GM18909 (cell line): ENCODE measurements around the gene KTN1.

Experiments used
- ATAC-seq: cut with Tn5 transposase; IDR thresholded peaks from one replicate; pipeline ENCODE4 v1.9.1; 2021; ENCODE audit warnings: mild to moderate bottlenecking; ENCODE audit not compliant: unreplicated experiment, poor library complexity

KTN1 gene

DNA sequence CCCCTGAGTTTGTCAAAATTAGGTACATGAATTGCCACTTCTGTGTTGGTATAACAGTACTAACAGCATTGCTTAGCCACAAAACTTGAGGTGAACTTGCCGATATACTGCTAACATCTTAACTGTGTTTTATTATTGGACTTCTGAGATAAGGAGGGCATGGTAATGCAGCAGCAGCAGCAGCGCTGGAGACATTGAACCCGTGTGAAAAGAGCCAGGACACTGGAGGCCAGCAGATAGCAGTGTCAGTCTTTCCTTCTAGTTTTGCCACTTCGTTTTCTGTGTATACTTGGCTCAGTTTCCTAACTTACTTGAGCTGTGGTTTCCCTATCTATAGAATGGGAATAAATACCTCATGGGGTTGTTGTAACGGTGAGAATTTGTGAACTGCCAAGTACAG is 82.7 kb downstream of the KTN1 start:
- no peak for ATAC-seq

DNA sequence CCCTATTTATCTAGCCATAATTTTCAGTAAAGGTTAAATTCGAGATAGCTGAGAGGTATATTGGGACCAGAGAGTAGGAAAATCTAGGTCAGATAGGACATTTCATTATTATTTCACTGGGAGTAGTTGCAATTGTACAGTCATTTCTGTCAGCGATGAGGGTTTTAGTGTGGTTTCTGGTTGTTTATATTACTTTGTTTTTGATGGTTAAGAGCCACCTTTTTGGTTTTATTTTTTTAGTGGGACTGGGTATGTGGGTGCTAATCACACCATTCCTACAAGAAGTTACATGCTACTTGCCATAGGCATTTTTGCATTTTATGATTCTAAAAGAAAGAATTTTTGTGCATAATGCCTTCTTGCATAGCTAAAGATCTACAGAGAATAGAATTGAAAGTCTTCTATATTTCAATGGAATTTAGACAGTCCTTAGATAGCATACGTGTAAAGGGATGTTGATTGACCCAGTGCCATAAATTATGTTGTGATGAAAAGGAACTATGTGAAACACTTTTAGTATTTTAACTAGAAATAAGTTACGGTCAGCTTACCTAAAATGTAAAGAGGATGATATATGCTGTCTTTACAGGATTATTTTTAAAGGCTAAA is 85.2 kb downstream of the KTN1 start:
- peak; percentile 46 for ATAC-seq

DNA sequence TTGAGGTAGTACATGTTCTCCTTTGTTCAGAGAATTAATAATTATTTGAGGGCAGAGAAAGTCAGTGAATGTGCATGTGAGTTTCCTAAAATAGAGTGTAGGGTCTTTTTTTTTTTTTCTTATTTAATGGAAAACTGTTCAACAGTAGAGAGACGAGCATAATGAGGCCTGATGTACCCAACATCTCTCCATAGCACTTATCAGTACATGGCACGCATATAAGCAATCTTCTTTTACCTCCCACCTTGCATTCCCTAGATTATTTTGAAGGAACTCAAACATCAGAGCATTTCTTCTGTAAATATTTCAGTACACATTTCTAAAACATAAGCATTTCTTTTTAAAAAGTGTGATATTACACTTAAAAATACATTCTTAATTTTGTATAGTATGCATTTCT is 87.8 kb downstream of the KTN1 start:
- no peak for ATAC-seq

DNA sequence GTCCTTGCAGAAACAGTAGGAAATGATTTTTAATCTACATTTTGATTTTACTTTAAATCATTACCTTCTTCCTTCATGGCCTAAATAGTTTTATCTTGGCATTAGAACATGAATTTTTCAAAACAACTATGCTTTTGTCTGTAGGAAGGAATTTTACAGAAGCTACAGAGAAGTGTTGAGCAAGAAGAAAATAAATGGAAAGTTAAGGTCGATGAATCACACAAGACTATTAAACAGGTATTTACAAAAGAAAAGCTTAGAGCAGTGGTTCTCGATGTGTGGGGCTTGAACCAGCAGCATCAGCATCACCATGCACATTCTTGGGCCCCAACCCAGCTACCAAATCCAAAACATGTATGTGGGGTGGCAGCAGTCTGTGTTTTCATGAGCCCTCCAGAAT is 91.6 kb downstream of the KTN1 start:
- ATAC-seq = no peak

DNA sequence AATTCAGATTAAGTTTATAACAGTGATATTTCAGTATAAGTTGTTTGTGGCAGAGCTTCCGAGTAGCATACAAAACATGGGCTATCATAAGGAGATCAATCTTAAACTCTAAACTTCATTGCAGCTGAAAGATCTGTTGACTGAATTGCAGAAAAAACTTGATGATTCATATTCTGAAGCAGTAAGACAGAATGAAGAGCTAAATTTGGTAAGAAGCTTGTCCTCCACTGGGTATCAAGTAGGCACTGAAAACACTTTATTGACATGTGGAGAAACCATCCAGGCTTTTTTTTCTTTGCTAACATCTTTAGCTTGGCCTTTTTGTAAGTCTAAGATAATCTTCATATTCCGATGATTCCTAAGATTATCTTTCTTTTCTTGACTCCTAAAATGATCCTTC is 93.0 kb downstream of the KTN1 start:
- ATAC-seq = no peak

DNA sequence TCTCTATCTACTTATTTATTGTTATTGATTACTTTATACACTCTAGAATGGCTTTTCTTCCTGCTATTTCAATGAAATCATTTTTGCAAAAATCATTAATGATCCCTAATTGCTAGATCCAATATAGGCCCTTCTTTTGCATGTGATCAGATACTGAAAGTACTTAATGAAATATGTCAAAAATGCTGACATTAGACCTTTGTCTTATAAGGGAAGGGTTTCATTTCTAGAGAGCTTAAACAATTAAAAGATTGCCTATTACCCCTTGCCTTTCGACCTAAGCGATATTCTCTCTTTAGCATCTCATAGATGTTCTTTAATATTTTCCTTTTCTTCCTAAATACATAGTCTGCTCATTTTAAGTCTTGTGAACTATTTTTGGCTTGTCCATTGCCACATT is 101.1 kb downstream of the KTN1 start:
- ATAC-seq = no peak

DNA sequence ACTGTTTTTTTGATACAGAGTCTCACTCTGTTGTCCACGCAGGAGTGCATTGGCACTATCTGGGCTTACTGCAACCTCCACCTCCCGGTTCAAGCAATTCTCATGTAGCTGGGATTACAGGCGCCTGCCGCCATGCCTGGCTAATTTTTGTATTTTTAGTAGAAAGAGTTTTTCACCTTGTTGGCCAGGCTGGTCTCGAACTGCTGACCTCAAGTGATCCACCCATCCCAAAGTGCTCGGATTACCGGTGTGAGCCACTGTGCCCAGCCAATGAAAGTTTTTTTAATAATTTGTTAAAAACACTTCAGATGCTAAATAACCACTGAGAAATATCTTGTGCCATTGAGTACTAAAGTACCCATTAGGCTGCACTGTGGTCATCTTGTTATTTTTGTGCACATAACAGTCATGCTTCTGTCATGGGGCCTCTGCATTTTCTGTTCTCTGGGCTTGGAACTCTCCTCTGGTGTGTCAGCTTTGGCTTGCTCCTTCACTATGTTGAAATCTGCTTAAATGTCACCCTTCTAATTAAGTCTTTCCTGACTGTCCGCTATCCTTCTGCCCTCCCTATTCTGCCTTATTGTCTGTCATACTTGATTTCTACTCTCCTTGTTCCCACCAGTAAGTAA is 105.1 kb downstream of the KTN1 start:
- ATAC-seq = no peak

DNA sequence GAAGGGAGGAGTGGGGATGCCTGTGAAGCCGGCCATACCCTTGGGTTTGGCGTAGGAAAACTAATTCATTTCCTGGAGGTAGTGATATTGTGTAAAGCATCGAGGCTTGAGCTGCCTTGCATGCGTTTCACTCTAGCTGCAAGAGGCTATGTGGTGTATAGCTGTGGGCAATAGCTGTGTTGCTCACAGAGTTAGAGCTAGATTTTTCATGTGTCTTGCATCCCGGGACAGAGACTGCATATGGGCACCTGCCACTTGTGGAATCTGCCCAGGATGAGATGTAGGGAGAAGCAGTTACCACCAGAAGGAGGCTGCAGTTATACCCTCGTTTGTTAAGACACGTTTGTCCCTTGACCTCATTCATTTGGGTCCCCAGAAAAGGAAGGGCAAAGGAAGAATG is 106.7 kb downstream of the KTN1 start:
- no peak for ATAC-seq

DNA sequence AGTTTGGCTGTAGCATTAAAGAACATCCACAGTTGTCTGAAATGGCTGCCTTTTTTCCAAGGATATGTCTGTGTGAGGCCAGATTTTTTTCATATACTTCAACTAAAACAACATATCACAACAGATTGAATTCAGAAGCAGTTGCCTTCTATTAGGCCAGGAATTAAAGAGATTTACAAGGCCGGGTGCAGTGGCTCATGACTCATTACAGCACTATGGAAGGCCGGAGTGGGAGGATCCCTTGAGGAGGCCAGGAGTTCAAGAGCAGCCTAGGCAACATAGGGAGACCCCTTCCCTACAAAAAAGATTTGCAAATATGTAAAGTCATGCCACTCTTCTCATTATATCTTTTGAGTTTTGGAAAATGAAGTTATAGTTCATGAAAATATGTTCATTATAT is 108.6 kb downstream of the KTN1 start:
- no peak for ATAC-seq

DNA sequence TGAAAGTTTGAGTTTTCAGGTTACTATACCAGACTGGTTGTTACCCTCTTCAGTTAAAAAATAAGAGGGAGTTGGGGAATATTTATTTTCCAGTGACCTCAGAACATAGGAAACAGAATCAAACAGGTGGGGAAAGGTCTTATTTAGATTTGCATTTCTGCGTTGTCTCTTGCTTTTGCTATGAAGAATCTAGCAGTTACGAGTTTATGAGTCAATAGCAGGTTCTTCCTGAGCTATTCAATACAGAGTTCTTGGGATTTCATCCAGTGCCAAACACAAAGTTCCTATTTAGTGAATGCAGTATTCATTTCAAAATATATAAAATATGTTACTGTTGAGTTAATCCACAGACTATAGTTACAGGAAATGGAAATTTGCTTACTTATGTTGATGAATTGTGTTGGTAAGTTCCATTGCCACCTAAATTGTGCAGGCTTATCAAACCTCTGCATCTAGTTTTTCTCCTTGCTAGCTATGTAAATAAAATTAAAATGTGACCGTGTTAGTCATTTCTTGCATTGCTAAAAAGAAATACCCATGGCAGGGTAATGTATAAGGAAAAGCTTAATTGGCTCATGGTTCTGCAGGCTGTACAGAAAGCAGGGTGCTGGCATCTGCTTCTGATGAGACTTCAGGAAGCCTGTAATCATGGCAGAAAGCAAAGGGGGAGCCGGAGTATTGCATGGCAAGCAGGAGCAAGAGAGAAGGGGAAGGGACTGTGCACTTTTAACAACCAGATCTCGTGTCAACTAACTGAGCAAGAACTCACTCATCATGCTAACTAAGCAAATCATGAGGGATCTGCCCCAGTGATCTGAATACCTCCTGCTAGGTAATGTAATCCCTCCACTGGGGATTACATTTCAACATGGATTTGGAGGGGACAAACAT is 110.2 kb downstream of the KTN1 start:
- no peak for ATAC-seq

DNA sequence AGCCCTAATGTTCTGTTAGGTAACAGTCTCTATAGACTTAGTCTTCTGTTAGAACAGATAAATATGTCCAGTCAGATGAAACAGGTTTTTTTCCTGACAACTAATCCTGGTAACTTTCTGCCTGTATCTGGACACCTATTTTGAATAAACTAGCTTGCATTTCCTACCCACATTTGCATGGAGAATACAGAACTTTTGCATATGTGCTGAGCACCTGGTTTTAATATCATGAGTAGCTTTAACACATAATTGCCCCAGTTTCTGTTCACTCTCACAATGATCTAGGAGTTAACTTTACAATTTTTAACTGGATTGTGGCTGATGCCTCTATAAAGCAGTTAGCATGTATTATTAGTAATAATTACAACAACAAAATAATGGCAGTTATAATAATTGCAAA is 111.7 kb downstream of the KTN1 start:
- no peak for ATAC-seq

DNA sequence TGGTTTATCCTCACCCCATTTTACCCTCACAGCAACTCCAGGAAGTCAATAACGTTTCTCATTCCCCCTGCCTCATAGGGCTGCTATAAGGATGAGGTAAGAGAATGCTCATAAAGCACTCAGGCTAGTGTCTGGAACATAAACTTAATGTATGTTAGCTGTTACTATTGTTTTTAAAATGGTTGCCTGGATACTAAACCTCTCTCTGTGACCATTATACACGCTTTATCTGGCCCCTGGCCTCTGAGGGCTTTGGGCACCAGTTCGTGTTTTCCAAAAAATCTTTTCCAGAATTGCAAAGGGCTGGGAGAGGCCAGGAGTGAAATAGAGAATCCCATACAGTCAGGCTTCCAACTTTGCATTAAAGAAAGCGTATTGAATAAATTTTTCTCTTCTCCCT is 113.9 kb downstream of the KTN1 start:
- no peak for ATAC-seq

DNA sequence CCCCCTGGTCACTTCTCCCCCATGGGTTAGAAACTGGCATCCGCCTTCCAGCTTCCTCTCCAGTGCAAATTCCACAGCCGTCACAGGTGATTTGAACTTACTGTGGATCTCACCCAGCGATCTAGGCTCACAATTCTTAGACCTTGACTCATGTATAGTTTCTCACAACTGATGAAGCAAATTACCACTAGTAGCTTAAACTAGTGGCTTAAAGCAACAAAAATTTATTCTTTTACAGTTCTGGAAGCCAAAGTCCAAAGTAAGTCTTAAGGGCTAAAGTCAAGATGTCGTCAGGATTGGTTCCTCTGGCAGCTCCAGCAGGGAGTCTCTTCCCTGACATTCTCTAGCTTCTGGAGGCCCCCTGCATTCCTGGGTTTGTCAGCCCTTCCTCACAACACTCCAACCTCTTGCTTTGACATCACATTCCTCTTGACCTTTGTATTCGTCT is 117.4 kb downstream of the KTN1 start:
- ATAC-seq = no peak

DNA sequence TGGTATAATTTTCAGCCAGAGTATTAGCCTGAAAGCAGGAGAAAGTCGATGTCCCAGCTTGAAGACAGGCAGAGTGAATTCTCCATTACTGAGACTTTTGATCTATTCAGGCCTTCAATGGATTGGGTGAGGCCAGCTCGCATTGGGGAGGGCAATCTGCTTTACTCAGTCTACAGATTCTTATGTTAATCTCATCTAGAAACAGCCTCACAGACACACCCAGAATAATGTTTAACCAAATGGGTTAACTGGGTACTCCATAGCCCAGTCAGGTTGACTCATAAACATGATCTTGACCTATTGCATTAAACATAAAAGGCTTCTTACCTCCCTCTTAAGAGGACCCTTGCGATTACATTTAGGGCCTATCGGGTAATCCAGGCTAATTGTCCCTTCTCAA is 118.0 kb downstream of the KTN1 start:
- ATAC-seq = no peak

DNA sequence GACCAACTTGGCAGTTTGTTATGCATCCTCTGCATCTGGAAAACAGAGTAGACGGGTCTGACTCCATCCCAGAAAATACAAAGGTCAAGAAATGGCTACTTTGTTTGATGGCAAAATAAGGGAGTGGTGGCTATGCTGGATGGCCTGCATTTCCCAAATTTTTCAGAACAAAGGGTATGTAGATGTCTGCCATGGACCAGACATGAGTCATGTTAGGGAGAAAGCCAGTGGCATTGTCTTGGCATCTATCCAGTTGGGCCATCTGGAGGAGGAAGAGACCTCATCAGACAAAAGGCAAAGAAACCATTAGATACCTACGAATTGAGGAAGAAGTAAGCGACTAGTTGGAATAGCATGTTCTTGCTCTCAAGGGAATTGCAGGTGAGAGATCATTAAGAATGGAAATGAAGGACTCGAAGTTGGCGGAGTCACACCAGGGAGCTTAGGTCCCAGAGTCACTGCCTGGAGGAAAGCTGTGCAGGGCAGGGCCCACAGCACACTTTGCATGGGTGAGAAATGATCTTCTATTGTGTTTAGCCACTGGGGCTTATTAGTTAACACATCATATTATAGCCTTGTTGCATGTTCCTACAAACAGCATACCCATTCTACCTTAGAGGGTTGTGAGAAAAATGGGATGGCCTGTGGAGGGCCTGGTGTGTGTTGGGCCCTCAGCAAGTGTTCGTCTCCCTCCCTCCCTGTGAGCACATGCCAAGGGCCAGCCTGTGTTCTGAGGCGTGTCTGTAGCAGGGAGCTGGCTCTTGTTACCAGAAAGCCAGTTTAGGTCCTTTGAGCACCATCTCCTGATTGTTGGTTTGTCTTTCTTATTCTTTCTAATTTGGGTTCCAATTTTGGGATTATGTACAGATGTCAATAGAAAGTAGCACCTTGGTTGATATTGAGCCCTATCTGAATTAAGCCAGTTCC is 119.4 kb downstream of the KTN1 start:
- no peak for ATAC-seq

DNA sequence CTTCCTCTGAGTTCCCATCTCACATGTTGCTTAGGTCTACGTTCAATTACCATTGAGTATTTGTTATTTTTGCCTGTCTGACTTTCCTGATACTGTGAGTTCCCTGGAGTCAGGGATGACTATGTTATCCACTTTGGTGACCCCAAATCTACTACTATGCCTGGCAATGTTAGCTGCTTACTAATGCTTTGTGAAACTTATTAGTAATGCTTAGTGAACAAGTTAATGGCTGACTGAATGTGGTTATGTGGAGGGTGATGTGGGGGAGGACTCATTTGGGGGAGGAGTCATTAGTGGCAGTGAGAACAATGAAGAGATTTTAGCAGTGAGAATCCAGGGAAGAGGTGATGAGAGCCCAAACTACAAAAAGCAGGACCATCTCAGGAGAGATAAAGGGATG is 121.6 kb downstream of the KTN1 start:
- peak; percentile 96 for ATAC-seq

DNA sequence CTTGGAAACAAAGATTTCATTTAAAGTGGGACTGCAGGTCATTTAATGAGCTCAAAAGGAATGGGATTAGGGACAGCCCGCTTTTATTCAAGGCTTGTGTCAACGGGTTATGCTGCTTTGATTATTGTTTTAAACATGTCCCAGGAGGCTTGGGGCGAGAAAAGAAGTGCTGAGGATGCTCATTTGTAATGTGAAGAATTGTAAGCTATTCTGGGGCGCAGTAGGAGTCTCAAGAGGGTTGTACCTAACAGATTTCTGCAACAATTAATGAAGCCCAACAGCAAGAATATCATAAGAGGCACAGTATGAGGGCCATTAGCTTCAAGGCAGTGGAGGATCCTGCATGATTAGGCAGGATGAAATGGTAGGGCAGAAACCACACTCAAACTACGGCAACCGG is 122.5 kb downstream of the KTN1 start:
- no peak for ATAC-seq

DNA sequence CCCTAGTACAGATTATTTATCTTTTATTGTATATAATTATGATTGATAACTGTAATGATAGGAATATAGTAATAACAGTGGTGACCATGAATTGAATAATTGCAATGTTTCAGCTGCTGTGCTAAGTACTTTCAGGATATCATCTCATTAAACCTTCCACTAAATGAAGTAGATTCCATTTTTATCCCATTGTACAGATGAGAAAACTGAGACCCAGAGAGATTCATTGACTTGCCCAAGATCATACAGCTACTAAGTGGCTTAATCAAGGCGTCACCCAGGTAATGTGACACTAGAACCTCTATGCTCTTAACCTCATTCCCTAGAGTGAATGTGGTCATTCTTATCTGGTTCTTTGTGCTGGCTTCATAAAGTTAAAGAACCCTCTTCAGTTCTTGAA is 124.6 kb downstream of the KTN1 start:
- no peak for ATAC-seq

DNA sequence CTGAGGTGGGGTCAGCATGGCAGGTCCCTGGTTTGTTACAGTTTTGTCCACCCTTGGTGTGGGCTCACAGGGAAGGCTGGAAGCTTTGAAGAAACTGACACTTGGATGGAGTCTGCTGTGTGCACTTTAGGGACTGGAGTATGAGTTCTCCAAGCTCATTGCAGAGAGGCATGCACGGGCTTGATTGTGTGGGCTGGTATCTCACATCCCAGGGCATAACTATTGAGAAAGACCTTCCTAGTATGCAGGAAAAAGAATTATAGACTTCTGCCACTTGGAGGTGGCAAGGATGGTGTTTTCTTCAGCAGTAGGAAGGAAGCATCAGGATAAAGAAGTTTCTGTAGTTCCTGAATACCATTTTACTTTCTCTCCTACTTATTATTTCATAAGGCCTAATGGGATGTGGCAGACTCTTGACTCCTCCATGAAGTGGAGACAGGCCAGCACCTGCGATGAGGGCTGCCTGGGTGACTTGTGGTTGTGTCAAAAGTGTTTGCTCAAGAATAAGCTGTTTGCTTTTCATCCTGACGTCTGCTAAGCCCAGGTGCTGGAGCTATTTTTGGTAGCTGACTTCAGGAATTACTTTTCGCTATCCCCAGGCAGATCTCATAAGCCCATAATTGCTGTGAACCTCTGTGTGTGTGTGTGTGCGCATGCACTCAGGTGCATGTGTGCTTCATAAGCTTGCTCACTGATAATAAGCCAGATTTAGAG is 125.8 kb downstream of the KTN1 start:
- ATAC-seq = no peak

DNA sequence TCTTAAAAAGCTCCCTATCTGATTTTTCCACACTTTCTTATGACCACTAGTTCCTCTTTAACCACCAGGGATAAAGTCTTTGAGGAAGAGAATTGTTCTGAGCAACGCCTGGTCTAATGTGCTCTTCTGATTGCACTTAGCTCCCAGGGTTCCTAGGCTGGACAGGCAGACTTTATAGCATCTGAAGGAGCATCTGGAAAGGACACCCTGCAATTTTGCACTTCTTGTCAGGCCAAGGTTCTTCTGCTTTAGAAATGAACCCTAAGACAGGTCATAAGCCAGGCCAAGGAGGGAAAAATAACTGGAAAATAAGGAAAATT is 126.3 kb downstream of the KTN1 start:
- ATAC-seq = no peak
